ENCODE data around the gene MED27.

GRCh38 chr9:132024589-132024988, 55.1 kb downstream of the MED27 start:
- no peak for TF ChIP-seq CTCF (IDR thresholded peaks at IDR 0.05)
- TF ChIP-seq POLR2AphosphoS5 (IDR thresholded peaks at IDR 0.05; ENCODE audit: low read depth, low read length): no peak
- no peak for TF ChIP-seq TCF7L2 (IDR thresholded peaks at IDR 0.05; ENCODE audit: low read depth, low read length)

Measured in Panc1 (cell line).